ENCODE measurements around the gene PRKCH. TPM values are rescaled to one million over a fixed set of nuclear protein-coding genes. Genes with fewer than 3 reads are reported as not detected.
A peak's percentile ranks its signal among the peaks of the same experiment; 100 is the strongest.

The PRKCH gene
- total and polyA plus RNA-seq, 9 of the 15 experiments (the other 6 are each of a cell fraction or from before 2014, with no cell fraction given), result 0.61 to 4.4 (median 4.0) TPM

GRCh38 chr14:61343471-61343870 lies 22.1 kb downstream of the PRKCH start:
- Histone ChIP-seq H3K9me1 (ENCODE audit: control insufficient read depth, insufficient read depth, low read length) (no peaks in the 10 kb centered on the region), H4K20me1 (replicated peaks; ENCODE audit: control insufficient read depth, insufficient read depth, low read length) (no peaks in the 10 kb centered on the region), H3K4me3 (no peak overlapping the region), H3K27me3 (ENCODE audit: control insufficient read depth in 2 of 2, insufficient read depth in 2 of 2, low read length in 2 of 2) (no peaks in the 10 kb centered on the region), H3K36me3 (ENCODE audit: control insufficient read depth, insufficient read depth, low read length) (no peaks in the 10 kb centered on the region), H3K4me2 (ENCODE audit: insufficient read depth, low read length) (peak overlapping the region; percentile 39; the same call in 1 of the 2 replicates), H2AFZ (ENCODE audit: low read depth, low read length) (peak overlapping the region; percentile 91), H3K9me3 (replicated peaks; ENCODE audit: control insufficient read depth, insufficient read depth, low read depth, low read length) (no peaks in the 10 kb centered on the region), H3K79me2 (ENCODE audit: control insufficient read depth, insufficient read depth, low read length) (peaks cover 3% of the 10 kb centered on the region; the same call in 1 of the 3 replicates), H3K9ac (ENCODE audit: insufficient read depth in 1 of 2, low read depth in 2 of 2, low read length in 2 of 2) (peak overlapping the region in 1 of 2 experiments; percentile 25; a peak in 1 of 4 replicates), H3K27ac (ENCODE audit: extremely low read depth, low read depth, low read length) (peak overlapping the region; percentile 85; the same call in 2 of the 3 replicates), H3K4me1 (replicated peaks in 1 of 2; ENCODE audit: control insufficient read depth in 2 of 2, insufficient read depth in 2 of 2, low read length in 2 of 2) (peaks cover 9 to 32% of the 10 kb centered on the region in 2 experiments; a peak in 3 of 5 replicates)
- in situ Hi-C loops (cut with MboI), result no loop called here
- POLR2A ChIA-PET, result interaction anchor here (0.8 to 1.2 kb wide), 3 partner anchors 13 to 51 kb away, joined by 3 read pairs; no protein-coding TSS in a partner anchor
- no peak for DNase-seq (ENCODE audit: extremely low read depth in 1 of 4, low spot score in 3 of 4)
- no TSS peak for BruUV-seq (replicated peaks)
- 22% methylated on average over 1 of the region's 1 CpG for WGBS (ENCODE audit: insufficient coverage, low coverage, missing lambda C conversion rate)
- no peak for FAIRE-seq
- intact Hi-C loops (cut with micrococcal nuclease), result no loop called here
- ATAC-seq, result no peak
- CTCF ChIA-PET (ENCODE audit: low intra/inter-chr PET ratio), result no interaction called here
- peak; percentile 80 for TF ChIP-seq CEBPB (tag; IDR thresholded peaks at IDR 0.05)
- TF ChIP-seq E2F5 (CRISPR knock-in tag; IDR thresholded peaks at IDR 0.05), result no peak
- TF ChIP-seq PRDM10 (IDR thresholded peaks at IDR 0.05; ENCODE audit: partially characterized antibody), result no peak
- TF ChIP-seq CGGBP1 (CRISPR knock-in tag; IDR thresholded peaks at IDR 0.05), result no peak
- no peak for TF ChIP-seq SNRNP70 (optimal IDR thresholded peaks at IDR 0.05; ENCODE audit: low read depth, low read length)
- TF ChIP-seq ESRRB (CRISPR knock-in tag; IDR thresholded peaks at IDR 0.05; ENCODE audit: borderline replicate concordance), result no peak
- no peak for TF ChIP-seq SMARCA4 (IDR thresholded peaks at IDR 0.05)
- no peak for TF ChIP-seq MEIS2 (IDR thresholded peaks at IDR 0.05; ENCODE audit: partially characterized antibody)
- no peak for TF ChIP-seq ZNF717 (CRISPR knock-in tag; IDR thresholded peaks at IDR 0.05)
- TF ChIP-seq SP1 (CRISPR knock-in tag; IDR thresholded peaks at IDR 0.05), result no peak
- TF ChIP-seq CHD1 (IDR thresholded peaks at IDR 0.05; ENCODE audit: low read length), result no peak
- TF ChIP-seq SNIP1 (IDR thresholded peaks at IDR 0.05; ENCODE audit: low read depth), result no peak
- TF ChIP-seq GABPB2 (CRISPR knock-in tag; conservative IDR thresholded peaks at IDR 0.05), result no peak
- TF ChIP-seq TSHZ1 (CRISPR knock-in tag; IDR thresholded peaks at IDR 0.05), result no peak
- no peak for TF ChIP-seq XRCC4 (IDR thresholded peaks at IDR 0.05; ENCODE audit: extremely low read depth, insufficient read depth, insufficient read length)
